H1 (cell line): Measurements from ENCODE around the gene GID8. TPM values are rescaled to one million over a fixed set of nuclear protein-coding genes. Genes with fewer than 3 reads are reported as not detected.

Experiments used
- CHD7 ChIP-seq: fragments of 300-600 bp; sonication (generic); IDR thresholded peaks from 2 replicates; pipeline ENCODE4 v1.7.1; 2012; ENCODE audit warnings: low read length, moderate library complexity, mild to moderate bottlenecking, inconsistent platforms; ENCODE audit not compliant: insufficient replicate concordance
- polyA plus RNA-seq, 7 experiments: library from polyadenylated mRNA; depleted of rRNA in 3 of 7; stranded (reverse) in 5 of 7; unstranded in 2 of 7; fragments of >200 nt in 5 of 7; fragments of 200-250 nt in 2 of 7; gene quantifications; 1 replicate in 5 of 7; 2 replicates in 1 of 7; 4 replicates in 1 of 7; pipeline versions ENCODE4 v1.2.1 to v1.2.3, GENCODE V29; 2011 to 2013; ENCODE audit warnings: missing spikeins in 2 of 7, mixed read lengths in 2 of 7
- total RNA-seq: library from RNA; stranded (reverse); fragmentation: NEBNext Ultra II Directional; extraction: Animal tissue kit (Norgen Biotek cat#: 25700); gene quantifications from 2 replicates; pipeline ENCODE4 v1.2.1, GENCODE V29; 2021

GID8 gene
- total and polyA plus RNA-seq, 2 of the 8 experiments (the other 6 are each of a cell fraction or from before 2014, with no cell fraction given): 39.7 to 72.9 TPM

DNA sequence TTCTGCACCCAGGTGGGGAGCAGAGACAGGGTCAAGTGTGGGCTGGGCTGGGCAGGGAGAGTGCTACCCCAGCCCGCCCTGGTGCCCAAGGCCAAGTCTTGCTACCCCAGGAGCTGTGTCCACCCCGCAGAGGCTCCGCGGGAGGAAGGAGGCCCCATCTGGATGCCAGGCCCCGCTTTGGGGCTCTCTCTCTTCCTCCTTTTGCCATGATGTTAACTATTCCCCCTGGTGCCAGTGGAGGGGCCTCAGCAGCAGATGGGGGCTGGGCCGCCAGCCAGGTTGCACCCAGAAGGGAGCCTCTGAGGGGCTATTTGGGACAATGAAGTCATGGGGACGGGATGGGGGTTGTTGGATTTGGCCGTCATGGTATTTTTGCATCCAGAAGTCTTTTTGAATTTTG, 23.9 kb downstream of the GID8 start (continued):
- no peak for TF ChIP-seq CHD7
